Germinal center (tissue), 1 donor: ENCODE data around the gene SCLT1.
"Not testable (repeated sequence)": the region's sequence is repeated elsewhere in the genome, so short reads cannot be mapped to it uniquely, and the experiment has no call there.

ENCODE experiments used
- DNase-seq: peaks from one replicate; pipeline ENCODE4 v3.0.0; 2012; ENCODE audit warnings: mixed read lengths, low spot score

SCLT1 gene

DNA sequence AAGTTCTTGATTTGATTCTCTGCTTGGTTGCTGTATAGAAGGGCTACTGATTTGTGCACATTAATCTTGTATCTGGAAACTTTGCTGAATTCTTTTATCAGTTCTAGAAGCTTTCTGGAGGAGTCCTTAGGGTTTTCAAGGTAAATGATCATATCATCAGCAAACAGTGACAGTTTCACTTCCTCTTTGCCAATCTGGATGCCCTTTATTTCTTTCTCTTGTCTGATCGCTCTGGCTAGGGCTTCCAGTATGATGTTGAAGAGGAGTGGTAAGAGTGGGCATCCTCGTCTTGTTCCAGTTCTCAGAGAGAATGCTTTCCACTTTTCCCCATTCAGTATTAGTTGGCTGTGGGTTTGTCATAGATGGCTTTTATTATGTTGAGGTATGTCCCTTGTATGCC is 23.8 kb downstream of the SCLT1 start:
- DNase-seq, result not testable (repeated sequence)

GRCh38 chr4:129064717-129065116 is 28.6 kb downstream of the SCLT1 start:
- no peak for DNase-seq

DNA sequence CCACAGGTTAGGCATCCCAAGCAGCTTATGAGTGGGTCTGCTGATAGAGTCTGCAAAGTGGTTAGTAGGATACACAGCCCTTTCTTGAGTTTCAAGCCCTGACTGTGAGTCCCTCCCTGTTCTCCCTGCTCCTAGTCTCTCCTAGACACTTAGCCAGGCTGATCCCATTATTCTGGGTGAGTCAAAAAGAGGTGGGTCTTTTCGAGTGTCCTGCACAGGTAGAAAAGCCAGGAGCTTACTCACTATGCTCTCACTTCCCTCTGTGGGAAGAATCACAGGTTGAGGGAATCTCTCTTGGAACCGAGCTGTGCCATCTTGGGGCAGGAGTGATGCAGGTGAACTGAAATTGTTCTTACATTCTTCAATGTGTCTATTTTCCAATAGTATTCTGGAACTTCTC is 29.7 kb downstream of the SCLT1 start:
- DNase-seq, result no peak

DNA sequence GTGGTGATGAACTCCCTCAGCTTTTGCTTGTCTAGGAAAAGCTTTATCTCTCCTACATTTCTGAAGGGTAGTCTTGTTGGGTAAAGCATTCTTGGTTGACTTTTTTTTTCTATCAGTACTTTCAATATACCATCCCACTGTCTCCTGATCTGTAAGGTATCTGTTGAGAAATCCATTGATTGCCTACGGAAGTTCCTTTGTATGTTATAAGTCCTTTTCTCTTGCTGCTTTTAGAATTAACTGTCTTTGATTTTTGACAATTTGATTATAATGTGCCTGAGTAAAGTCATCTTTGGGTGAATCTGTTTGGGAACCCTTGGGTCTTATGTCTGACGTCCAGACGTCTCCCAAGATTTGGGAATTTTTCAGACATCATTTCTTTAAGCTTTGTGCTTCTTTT is 30.8 kb downstream of the SCLT1 start:
- DNase-seq, result no peak

DNA sequence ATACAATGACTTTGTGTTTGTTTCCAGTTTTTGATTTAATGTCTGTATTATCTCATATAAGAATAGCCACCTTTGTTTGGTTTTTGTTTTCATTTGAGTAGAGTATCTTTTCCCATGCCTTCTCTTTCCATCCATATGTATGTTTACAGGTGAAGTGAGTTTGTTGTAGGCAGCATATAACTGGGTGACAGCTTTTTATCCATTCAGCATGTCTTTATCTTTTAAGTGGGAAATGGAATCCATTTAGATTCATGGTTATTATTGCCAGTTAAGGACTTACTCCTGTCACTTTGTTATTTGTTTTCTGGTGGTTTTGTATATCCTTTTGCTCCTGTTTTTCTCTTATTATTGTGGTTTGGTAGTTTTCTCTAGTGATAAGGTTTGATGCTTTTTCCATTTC is 34.3 kb downstream of the SCLT1 start:
- DNase-seq, result no peak

- no peak for DNase-seq
These were observed 47.0 kb downstream of the SCLT1 start for GRCh38 chr4:129046055-129046959.

DNA sequence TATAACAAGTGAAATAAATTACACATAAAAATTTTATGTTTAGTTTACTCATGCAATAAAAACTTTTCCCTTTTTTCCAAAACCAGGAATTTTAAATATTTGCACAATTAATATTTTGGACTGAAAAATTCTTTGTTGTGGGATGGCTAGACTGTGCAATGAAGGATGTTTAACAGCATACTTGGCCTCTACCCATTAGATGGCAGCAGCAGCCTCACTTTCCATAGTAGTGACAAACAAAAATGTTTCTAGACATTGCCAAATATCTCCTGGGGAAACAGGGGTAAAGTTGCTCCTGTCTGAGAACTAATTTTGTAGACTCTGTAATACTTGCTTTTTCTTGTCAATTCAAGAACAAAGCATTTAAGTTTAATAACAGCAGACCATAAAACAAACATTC is 49.8 kb downstream of the SCLT1 start:
- no peak for DNase-seq

DNA sequence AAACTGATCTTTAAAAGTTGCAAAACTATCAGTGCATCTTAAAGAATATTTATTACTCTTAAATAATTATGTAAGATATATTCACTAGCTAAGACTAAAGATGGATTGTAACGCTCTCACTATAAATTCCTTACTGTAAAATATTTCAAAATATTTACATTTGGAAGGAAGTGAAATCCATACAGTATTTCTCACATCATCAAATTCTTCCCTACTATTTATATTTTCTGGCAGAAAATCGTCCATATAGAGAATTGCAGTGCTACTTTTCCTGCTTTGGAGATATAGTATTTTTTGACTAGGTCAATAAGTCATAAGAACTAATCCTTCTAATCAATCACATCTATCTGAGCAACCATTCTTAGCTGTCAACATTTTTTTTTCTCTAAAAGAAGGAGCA is 52.9 kb downstream of the SCLT1 start:
- no peak for DNase-seq

DNA sequence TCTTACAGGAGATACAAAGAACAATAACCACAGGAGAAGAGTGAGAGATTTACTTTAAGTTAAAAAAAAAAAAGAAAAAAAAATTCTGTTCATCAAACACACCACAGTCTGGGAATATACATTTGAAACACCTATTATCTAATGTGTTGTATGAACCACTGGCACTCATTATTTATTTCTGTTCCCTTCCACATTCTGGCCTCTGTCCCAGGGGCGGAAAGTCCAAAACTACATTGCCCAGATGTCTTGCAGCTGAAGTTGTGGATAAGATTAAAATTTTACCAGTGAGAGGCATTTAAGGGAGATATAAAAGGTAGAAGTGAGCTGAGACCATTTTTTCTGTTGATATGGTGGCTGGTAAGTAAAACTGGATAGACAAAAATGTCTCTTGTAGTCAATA is 56.2 kb downstream of the SCLT1 start:
- no peak for DNase-seq

- no peak for DNase-seq
These were observed 78.5 kb downstream of the SCLT1 start for GRCh38 chr4:129014566-129015509.

DNA sequence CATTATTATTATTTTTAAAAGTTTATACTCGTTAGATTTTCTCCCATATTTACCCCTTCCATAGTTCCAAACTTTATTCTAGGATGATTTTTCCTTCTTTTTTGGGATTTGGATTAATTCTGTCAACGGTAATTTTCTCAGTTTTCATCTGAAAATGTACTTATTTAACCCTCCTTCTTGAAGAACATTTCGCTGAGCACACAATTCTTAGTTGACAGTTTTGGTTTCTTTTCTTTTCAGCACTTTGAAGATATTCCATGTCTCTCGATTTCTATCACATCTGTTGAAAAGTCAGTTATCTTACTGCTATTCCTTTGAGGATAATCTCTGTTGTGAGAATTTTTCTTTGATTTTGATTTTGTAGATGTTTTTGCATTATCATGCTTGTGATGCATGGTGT is 85.2 kb downstream of the SCLT1 start:
- no peak for DNase-seq

- DNase-seq, result no peak
These were observed 106.4 kb downstream of the SCLT1 start for GRCh38 chr4:128986908-128987307.

GRCh38 chr4:128986019-128986418 is 107.3 kb downstream of the SCLT1 start:
- no peak for DNase-seq

GRCh38 chr4:128983771-128984485 is 109.4 kb downstream of the SCLT1 start:
- no peak for DNase-seq

- no peak for DNase-seq
These were observed 112.0 kb downstream of the SCLT1 start for GRCh38 chr4:128981377-128981776.

DNA sequence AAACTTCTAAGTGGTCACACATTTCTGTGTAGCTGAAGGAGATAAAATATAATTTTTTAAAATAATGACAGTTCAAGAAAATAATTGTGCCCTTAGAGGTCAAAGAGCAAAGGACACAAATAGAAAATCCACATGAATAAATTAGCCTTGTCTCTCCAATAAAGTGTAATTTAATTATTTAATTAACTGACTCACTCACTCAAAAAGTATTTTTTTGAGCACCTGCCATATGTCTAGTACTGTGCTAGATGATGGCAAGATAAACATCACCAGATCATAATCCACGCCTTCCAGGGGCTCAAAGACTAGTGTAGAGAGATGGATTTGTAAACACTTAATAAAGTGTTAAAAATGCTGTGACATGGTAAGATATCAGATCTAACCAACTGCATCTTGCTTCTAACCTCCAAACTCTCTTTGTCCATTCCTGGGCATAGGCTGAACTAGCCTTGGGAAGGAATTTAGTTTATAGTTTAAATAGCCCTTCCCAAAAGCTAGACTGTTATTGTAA is 112.5 kb downstream of the SCLT1 start:
- no peak for DNase-seq

DNA sequence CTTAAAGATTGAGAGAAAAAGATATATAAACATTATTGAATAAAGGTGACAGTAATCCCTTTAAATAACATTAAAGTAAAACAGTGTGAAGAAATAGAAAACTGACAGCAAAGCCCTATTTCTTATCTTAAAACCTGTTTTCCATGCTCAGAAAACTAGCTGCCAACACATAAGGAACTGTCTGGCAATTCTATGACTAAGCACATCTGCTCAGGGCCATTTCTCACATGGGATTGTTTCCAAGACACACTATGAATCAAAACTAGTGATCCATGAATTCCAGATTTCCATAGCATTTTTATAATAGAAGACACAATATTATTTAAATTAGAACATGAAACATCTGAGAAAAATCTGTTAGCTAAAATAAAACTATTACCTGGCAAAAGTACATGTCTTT is 113.4 kb downstream of the SCLT1 start:
- DNase-seq, result no peak

DNA sequence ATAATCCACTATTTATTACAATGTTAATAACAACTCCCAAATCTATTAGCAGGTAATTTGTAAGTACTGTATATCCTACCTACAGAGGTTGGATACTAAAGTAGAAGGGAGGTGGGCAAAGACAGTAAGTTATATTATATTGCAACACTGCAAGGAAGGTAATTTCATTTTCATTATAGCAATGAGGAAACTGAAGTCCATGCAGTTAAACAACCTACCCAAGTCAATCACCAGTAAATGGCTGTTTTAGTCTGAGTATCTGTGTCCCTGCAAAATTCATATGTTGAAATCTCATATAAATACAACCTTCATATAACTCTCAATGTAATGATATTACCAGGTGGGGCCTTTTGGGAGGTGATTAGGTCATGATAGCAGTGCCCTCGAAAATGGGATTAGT is 114.4 kb downstream of the SCLT1 start:
- no peak for DNase-seq

DNA sequence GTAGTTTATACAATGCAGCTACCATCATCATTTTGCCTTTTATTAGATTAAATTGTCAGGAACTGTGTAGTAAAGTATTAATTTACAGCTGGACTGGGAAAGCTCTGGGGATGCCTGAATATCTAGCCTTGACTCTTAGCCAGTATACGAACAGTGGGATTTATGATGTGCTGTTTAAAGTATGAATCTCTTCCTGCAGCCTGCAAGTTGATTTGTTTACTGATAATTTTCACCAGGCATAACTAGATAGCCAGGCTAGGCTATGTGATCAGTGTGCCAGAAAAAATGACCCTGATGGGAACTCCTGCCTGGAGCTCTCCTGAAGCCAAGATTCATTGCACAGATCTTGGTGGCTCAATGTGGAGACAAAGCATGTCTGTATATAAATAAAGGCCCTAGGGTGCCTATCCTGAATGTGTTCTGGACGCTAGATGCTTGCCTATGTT is 119.2 kb downstream of the SCLT1 start:
- no peak for DNase-seq

DNA sequence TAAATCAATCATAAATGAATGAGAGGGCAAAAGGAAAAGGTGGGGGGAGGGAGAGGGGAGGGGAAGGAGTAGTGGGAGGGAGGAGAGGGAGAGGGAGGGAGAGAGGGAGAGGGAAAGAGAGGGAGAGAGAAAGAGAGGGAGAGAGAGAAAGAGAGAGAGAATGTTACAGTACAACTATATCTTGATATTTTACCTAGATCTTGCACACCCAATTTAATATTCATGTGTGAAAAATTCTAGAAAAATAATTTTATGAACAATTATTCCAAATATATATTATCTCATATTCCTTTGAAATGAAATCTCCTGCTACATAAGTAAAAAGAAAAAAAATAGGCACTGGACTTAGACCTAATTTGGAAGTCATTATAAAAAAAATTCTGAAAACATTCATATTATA is 120.0 kb downstream of the SCLT1 start:
- no peak for DNase-seq

DNA sequence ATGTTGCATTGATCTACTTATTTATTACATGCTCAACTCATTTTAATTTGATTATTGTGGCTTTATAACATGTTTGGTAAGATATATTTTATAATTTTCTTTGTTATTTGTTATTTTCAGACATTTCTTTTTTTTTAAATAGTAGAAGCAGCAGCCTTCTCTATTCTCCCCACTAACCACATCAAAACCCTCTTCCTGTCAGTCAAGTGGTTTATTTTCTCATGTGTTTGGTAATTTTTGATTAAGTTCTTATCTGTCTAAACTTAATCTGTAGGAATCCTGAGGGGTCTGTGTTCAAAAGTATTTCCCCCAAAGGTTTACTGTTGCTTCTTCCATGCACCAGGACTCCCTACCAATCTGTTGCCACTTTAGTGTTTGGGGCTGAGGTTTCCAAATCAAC is 131.9 kb downstream of the SCLT1 start:
- DNase-seq, result no peak

DNA sequence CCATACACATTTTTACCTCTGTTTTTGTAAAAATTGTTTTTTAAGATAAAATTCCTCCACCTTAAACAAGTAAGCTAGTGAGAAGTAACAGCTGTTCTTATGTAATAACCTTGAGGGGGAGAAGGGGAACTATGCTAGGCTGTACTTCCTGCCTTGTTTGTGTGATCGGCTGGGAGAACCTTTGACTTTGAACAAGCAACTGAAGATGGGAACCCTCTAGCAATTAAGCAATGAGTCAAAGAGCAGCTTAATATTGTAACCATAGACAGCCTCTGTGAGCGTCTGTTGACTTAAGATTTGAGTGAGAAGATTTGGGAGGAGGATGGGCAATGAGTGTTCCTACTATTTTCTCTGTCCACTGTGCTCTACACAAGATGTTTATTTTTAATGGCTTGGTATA is 135.1 kb downstream of the SCLT1 start:
- DNase-seq, result peak; percentile 5
